GM21619 (cell line): ENCODE data around the gene RAP1GAP2.
"Not testable (repeated sequence)": the region's sequence is repeated elsewhere in the genome, so short reads cannot be mapped to it uniquely, and the experiment has no call there.

ENCODE experiments used
- ATAC-seq: cut with Tn5 transposase; IDR thresholded peaks from one replicate; pipeline ENCODE4 v1.9.1; 2021; ENCODE audit not compliant: unreplicated experiment

Gene RAP1GAP2

DNA sequence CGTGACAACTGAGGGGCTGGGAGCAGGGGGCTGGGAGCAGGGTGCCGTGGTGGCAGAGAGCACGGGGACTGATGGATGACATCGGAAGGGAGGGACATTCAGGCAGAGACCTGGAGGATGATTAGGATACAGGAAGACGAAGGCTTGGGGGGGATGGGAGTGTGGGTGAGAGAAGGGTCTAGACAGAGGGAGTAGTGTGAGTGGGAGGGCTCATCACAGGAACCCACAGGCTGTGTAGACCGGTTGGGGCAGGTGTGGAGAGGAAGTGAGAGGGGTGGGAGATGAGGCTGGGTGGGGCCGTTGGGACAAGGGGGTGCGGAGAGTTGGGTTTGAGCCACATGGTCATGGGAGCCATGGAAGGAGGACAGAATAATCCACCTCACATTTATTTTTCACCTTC lies 83.8 kb downstream of the RAP1GAP2 start:
- ATAC-seq: no peak

DNA sequence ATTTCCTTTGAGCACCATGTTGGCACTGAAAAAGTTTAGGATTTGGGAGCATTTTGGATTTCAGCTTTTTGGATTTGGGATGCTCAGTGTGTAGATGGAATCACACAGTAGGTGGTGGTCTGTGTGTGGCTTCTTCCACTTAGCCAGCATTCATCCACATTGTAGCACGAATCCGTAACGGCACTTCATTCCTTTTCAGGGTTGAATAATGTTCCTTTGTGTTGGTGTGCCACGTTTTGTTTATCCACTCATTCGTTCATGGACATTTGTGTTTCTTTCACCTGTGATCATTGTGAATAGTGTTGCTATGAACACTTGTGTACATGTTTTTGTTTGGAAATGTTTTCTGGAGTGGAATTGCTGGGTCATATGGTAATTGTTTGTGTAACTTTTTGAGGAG lies 85.1 kb downstream of the RAP1GAP2 start:
- no peak for ATAC-seq

DNA sequence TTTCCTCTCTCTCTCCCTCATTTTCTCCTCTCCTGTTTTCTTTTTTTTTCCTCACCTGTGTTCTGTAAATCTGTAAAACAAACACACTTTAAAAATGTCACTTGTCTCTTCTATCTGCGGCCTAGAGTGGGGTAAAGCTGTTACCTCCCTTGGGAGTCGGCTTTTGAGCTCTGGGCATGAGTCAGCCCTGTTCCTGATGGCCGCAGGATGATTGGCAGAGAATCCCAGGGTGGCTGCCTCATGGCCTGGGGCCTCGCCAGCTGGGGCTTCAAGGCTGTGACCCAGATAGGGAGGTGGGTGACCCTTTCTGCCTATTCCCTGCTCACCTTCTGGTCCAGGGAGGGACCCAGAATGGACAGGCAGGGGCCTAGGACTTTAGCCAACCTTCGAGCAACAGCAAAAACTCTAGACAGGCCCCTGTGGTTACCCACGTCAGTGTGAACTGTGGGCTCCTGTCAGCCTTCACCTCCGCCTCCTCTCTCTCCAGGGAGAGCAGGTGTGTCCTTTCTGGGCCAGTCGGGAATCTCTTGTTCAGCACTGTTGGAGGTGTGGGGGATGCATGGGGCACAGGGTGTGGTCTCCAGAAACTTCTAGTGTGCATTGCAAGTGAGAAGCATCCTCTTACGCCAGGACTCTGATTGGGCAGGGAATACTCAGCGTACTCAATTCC lies 87.4 kb downstream of the RAP1GAP2 start:
- ATAC-seq: no peak

GRCh38 chr17:2885733-2886132 lies 89.5 kb downstream of the RAP1GAP2 start:
- no peak for ATAC-seq

DNA sequence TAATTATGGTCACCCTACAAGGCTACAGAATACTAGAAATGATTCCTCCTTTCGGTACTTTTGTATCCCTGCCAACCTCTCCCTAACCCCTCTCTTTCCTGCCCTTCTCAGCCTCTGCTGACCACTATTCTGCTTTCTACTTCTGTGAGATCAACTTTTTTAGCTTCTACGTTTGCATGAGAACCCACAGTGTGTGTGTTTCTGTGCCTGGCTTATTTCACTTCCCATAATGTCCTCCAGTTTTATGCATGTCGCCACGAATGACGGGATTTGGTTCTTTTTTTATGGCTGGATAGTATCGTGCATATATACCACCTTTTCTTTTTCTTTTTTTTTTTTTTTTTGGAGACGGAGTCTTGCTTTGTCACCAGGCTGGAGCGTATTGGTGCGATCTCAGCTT lies 92.1 kb downstream of the RAP1GAP2 start:
- ATAC-seq: no peak

GRCh38 chr17:2889256-2889655 lies 93.0 kb downstream of the RAP1GAP2 start:
- no peak for ATAC-seq

GRCh38 chr17:2890778-2891177 lies 94.5 kb downstream of the RAP1GAP2 start:
- ATAC-seq: not testable (repeated sequence)

- ATAC-seq: no peak
Observed at GRCh38 chr17:2892305-2892971, 96.2 kb downstream of the RAP1GAP2 start.

DNA sequence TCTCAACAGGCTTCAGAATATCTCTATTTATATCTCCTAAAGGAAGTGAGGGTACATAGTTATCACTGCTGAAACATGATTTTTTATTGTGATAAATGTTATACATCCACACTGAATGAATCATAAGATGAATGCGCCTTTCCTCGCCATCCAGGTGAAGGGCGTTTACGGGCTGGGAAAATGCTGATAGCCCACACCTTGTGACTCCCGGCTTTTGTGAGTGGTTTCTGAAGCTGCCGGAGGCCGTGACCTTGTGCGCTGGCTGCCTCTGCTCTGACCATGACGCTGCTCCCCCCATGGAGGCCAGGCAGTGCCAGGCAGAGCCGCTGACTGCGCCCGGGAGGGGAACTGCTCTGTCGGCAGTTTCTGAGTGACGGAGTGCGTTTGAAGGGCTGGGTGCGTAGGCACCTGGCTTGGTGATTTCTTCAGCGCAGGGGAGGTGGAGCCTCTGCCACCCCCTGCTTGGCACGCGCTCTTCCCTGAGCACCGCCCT lies 97.2 kb downstream of the RAP1GAP2 start:
- ATAC-seq: no peak

GRCh38 chr17:2894782-2895181 lies 98.5 kb downstream of the RAP1GAP2 start:
- ATAC-seq: no peak

DNA sequence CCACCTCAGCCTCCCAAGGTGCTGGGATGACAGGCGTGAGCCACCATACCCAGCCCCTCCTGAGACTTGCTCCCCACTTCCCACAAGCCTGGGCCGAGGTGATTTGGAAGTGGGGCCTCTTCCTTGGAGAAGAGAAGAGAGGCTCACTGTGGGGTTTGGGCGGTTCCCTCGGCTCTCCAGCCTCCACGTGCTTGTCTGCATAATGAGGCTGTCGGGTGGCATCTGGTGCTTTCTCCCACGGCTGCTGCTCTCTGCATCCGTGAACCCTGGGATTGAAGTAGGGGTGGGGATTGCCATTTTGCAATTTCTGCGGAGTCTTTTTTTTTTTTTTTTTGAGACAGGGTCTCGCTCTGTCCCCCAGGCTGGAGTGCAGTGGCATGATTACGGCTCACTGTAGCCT lies 101.4 kb downstream of the RAP1GAP2 start:
- ATAC-seq: no peak

DNA sequence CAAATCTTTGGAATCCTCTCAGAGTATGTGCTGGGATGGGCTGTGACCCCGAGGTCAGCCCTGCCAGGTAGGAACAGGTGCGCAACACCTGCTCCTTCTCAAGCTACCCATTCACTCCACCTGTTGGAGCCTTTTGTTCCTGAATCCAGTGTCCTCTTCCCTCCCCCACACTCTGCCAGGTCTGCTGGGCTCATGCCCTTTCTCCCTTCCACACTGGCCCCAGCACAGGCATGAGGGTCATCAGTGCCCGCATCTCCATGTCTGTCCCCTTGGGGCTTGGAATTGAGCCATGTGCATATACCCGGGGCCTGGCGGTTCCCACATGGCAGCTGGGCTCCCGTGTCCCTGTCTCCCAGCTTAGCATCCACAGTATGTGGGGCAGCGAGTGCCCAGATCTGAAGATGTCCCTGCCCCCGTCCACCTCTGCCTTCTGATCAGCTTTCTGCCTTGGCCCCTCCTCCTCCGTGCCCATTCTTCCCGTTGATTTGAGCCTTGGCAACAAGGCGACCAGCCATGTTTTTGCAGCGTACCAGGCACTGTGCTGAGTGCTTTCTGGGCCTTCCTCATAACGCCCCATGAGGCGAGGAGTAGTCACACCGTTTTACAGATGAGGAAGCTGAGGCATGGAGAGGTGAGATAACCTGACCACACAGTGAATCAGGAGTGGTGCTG lies 102.2 kb downstream of the RAP1GAP2 start:
- no peak for ATAC-seq

- ATAC-seq: no peak
Observed at GRCh38 chr17:2899906-2900305, 103.7 kb downstream of the RAP1GAP2 start.

DNA sequence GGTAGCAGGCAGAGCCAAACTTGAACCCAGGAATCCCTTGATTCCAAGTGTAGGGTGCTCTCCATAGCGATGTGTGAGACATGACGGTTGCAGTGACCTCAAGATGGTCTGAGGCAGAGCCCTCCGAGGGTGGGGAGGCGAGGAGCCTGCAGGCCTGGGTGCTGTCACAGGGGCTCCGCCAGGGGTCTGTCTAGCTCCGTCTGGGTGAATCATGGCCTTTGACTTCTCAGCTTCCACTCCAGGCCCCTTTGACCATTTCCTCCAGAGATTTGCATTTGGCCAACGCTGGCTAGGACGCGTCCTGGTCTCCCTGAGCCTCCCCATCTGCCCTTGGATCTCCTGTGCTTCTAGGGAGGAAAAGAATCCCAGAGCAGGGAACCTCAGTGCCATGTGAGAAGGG lies 104.6 kb downstream of the RAP1GAP2 start:
- no peak for ATAC-seq

- no peak for ATAC-seq
Observed at GRCh38 chr17:2901582-2901981, 105.3 kb downstream of the RAP1GAP2 start.

GRCh38 chr17:2902546-2902945 lies 106.3 kb downstream of the RAP1GAP2 start:
- ATAC-seq: no peak

DNA sequence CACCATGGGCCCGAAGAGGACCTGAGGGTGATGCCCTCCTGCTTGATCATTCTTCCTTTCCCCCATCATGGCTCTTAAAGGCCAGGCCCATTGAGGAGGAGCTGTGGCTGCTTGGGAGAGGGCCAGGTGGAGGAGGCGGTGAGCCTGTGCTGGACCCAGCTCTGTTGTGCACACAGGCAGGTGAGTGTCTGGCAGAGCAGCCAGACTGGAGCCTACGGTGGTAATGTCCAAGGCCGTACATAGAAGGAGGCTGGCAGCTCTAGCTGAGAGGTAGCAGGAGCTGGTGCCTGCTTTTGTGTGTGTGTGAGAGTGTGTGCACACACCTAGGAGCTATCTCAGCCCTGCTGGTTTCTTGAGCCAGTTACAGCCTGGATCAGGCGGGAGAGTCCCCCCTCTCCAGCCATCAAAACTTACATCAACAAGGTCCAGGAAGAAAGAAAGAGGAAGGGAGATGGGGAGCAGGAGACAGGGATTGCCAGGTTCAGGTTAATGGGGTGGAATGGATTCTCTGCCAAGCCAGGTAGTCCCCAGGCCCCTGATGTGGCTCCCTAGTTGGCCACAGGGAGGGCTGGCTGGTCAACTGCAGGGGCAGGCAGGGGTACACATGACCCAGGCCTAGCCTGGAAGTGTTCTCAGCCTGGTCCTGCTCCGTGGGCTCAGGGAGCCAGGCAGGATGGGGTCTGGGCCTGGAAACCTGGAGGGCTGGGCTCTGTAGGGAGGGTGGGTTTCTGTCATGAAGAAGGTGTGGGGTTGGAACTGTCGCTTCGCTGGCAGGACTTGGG lies 107.1 kb downstream of the RAP1GAP2 start:
- ATAC-seq: no peak

DNA sequence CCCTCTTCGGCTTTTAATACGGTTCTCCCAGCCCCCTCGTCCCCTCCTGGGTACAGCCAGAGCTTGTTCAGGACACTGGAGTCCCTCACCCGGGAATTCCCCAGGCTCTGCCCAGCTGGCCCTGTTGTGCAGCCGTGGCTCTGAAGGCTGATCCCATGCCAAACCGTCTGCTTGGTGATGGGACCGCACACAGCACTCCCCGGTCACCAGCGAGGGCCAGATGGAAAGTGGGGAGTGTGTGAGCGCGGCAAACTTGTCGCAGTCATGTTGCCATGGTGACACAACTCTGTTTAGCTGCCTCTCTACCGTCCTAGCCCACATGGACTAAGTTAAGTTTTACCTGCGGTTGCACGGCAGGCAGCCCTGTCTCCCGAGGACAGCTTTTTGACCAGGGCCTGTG lies 107.9 kb downstream of the RAP1GAP2 start:
- ATAC-seq: no peak

DNA sequence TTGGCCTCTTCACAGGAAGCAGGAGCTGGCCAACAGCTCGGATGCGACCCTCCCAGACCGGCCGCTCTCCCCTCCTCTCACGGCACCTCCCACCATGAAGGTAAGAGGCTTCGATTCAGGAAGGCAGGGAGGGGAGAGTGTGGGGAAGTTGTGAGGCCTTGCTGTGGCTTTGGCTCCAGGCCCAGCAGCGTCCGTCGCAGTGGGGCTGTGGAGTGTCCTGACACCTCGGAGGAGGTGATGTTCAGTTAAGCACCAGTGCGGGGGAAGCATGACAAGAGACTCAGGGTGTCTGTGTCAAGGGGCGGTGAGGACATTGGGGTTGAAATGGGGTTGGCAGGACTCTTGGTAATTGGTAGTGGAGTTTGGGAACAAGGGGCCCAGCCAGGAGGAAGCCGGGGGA lies 109.0 kb downstream of the RAP1GAP2 start:
- ATAC-seq: no peak

DNA sequence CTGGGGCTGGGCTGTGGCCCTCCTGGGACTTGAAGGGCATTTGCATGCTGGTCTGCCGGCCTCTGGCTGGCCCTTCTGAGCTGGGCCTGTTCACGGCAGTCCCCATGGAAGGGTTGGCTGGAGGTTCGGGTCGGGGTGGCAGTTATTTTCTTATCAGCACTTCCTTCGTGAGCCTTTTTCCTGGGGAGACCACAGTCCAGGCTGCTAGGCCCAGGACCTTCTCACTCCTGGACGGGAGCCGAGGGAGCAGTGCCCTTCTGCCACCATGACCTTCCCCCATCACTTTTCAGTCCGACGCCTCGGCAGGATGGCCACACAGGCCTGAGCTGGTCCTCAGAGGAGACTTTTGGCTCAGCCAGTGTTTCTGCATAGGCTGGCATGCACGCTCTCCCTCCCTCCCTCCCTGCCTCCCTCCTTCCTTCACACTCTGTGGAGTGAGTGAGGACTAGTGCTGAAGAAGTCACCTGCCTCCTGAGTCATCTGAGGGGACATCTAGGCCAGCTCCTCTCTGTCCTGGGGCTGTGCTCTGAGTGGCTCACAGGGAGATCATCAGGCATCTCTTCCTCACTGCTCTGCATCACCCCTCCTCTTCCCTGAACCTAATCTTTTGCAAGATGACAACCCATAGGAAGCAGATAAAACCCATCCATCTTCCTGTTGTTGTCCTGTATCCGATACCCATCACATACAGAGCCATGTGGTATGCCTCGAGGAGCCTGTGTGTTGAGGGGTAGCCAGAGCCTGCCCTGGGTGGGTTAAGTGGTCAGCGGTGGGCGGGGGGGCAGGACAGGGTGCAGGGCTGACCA lies 109.7 kb downstream of the RAP1GAP2 start:
- ATAC-seq: no peak

GRCh38 chr17:2906901-2907300 lies 110.7 kb downstream of the RAP1GAP2 start:
- no peak for ATAC-seq
